Tongue (tissue), 1 donor: Measurements from ENCODE around the gene TNFAIP1. TPM values are rescaled to one million over a fixed set of nuclear protein-coding genes. Genes with fewer than 3 reads are reported as not detected.

Source experiments
- total RNA-seq: library from RNA; depleted of rRNA; stranded (reverse); fragments of >200 nt; gene quantifications from one replicate; pipeline ENCODE4 v1.2.3, GENCODE V29; 2014

The TNFAIP1 gene
- total RNA-seq, 1 donor from 2014 or later, result 26.6 TPM

Other genes starting within 250 kb of the TNFAIP1 start
- gene TMEM97, start 16.6 kb upstream of the TNFAIP1 start, total RNA-seq, result 12.1 TPM
- gene IFT20, start 289 bp upstream of the TNFAIP1 start, total RNA-seq, result 34.6 TPM
- gene POLDIP2, start 21.8 kb downstream of the TNFAIP1 start, total RNA-seq, result 49.7 TPM
- not detected for gene SEBOX, start 29.4 kb downstream of the TNFAIP1 start, total RNA-seq
- gene VTN, start 34.5 kb downstream of the TNFAIP1 start, total RNA-seq, result 1.0 TPM
- gene SARM1, start 35.9 kb downstream of the TNFAIP1 start, total RNA-seq, result 11.4 TPM
- gene SLC46A1, start 70.5 kb downstream of the TNFAIP1 start, total RNA-seq, result 6.5 TPM
- gene SLC13A2, start 137.9 kb downstream of the TNFAIP1 start, total RNA-seq, result 1.1 TPM
- gene FOXN1, start 170.6 kb downstream of the TNFAIP1 start, total RNA-seq, result 0.21 TPM
- 15.1 TPM for gene UNC119, start 216.9 kb downstream of the TNFAIP1 start, total RNA-seq
- 52.4 TPM for gene PIGS, start 235.8 kb downstream of the TNFAIP1 start, total RNA-seq
- 10.7 TPM for gene ALDOC, start 241.1 kb downstream of the TNFAIP1 start, total RNA-seq